Stimulated activated CD4-positive, alpha-beta T cell treated with anti-CD3 and anti-CD28 coated beads, Interleukin-4, amount 100 ng/mL, for 1 hour (primary cell): Measurements from ENCODE around the gene INF2.
A peak's percentile ranks its signal among the peaks of the same experiment; 100 is the strongest.
"Not testable (repeated sequence)": the region's sequence is repeated elsewhere in the genome, so short reads cannot be mapped to it uniquely, and the experiment has no call there.

Experiments
- DNase-seq: peaks from one replicate; pipeline ENCODE4 v3.0.0-alpha.2; 2020

INF2 gene

DNA sequence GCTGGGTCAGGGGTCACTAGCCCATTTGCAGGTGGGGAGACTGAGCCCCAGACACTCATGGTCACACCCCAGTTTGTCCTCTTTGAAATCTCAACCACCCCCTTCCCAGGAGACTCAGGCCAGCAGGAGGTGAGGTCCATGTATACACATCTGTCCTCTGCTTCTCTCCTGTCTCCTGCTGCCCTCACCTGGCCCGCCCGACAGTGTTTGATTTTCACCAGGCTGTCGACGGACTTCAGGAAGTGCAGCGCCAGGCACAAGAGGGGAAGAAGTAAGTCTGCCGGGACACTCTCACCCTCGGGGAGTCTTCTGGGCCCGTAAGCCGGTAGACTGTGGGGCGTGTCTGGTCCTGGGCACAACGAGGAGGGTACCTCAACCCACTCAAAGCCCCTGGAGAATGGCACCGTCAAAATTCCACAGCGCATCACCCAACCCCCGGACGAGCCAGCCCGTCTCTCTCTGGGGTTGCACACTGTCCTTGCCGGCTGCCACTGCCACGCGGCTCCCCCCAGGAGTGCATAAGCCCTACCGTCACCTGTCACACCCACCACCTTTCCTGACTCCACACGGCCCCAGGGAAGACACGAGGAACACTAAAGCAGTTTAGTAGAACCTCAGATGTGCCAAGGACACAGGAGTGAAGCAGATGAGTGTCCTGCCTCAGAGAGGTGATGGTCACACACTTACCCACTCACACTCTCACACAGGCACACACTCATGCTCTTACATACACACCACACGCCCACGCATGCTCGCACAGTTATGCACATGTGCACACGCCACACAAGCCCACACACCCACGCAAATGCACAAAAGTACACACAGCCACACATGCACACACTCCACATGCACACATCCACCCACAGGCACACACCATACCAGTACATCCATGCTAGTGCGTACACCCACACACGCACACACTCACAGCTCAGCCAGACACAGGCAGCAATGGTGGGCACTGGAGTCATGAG is 50.4 kb downstream of the INF2 start:
- DNase-seq, result no peak

- no peak for DNase-seq
Measured at GRCh38 chr14:104741108-104741802, 51.8 kb downstream of the INF2 start.

- DNase-seq, result no peak
Measured at GRCh38 chr14:104741803-104742251, 52.4 kb downstream of the INF2 start.

- DNase-seq, result no peak
Measured at GRCh38 chr14:104742586-104743455, 53.4 kb downstream of the INF2 start.

GRCh38 chr14:104743461-104744380 is 54.3 kb downstream of the INF2 start:
- DNase-seq, result no peak

- DNase-seq, result no peak
Measured at GRCh38 chr14:104744484-104744883, 55.1 kb downstream of the INF2 start.

DNA sequence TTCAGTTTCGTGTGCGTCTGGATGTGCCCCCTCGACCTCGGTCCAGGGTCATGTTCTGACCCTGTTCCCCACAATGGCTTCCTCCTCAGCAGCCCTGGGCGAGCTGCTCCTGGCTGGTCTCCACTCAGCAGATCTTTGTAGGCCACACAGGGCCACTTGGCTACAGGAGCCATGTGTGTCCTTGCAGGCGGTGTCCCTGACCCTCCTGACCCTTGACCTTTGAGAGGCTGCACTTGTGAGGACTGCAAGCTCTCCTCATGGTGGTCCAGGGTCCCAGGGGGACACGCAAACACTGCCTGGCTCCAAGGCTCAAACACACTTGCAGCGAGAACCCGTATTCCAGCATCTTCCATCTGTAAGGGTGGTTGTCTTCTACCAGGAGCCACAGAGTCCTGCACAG is 56.0 kb downstream of the INF2 start:
- DNase-seq, result no peak

DNA sequence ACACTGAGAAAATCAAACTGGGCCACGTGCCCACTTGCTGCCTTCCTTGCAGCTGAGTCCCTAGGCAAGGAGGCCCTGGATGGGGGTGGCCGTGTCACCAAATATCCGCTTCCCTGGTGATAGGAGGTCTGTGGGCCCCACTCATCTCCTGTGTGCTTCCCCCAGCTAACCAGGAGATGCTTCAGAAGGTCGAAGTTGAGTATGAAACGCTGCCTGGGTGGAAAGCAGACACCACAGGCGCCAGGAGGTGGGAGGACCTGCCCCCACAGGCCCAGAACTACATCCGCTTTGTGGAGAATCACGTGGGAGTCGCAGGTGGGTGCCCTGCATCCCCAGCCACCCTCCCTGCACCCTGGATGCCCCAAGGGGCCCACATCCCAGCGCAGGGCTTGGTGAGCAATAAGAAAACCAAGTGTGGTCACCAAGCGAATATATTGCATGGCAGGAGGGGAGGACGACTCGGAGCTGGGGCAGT is 56.7 kb downstream of the INF2 start:
- DNase-seq, result no peak

DNA sequence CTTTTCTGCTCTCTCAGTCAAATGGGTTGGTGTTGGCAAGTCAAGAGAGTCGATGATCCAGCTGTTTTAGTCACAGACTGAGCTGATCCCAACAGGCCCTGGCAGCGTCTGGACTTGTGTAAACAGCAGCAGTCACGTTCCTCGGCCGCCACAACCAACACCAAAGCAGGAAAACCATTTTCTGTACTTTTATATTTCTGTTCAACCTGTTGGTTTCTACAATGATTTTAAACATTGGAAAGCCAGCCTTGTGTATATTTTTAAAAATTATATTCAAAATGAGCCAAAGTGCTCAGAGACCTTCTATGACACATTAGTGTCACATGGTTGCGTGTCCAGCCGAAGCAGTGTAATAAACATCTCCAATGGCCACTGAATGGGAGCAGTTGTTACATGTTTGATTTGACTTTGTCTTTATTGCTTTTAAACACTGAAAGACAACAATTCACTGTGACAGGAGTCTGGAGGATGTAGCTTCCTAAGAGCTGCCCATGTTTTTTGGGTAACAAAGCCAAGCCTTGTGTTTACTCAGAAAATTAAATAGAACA is 57.6 kb downstream of the INF2 start:
- DNase-seq, result no peak

- DNase-seq, result no peak
Measured at GRCh38 chr14:104747876-104748275, 58.5 kb downstream of the INF2 start.

GRCh38 chr14:104749111-104749649 is 59.8 kb downstream of the INF2 start:
- DNase-seq, result no peak

- no peak for DNase-seq
Measured at GRCh38 chr14:104750056-104750752, 60.8 kb downstream of the INF2 start.

- DNase-seq, result not testable (repeated sequence)
Measured at GRCh38 chr14:104750753-104751057, 61.3 kb downstream of the INF2 start.

GRCh38 chr14:104751539-104752422 is 62.4 kb downstream of the INF2 start:
- no peak for DNase-seq

DNA sequence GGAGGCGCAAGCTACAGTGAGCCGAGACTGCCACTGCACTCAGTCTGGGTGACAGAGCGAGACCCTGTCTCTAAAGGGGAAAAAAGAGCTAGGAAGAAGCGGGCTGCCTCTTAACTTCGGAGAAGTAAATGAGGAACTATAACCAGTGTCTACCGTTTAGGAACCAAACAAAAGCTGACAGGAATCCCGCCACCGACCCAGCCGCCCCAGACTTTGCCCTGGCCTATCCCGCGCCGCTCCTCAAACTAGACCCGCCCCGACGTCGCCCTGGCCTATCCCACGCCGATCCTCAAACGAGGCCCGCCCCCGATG is 63.0 kb downstream of the INF2 start:
- DNase-seq, result no peak

DNA sequence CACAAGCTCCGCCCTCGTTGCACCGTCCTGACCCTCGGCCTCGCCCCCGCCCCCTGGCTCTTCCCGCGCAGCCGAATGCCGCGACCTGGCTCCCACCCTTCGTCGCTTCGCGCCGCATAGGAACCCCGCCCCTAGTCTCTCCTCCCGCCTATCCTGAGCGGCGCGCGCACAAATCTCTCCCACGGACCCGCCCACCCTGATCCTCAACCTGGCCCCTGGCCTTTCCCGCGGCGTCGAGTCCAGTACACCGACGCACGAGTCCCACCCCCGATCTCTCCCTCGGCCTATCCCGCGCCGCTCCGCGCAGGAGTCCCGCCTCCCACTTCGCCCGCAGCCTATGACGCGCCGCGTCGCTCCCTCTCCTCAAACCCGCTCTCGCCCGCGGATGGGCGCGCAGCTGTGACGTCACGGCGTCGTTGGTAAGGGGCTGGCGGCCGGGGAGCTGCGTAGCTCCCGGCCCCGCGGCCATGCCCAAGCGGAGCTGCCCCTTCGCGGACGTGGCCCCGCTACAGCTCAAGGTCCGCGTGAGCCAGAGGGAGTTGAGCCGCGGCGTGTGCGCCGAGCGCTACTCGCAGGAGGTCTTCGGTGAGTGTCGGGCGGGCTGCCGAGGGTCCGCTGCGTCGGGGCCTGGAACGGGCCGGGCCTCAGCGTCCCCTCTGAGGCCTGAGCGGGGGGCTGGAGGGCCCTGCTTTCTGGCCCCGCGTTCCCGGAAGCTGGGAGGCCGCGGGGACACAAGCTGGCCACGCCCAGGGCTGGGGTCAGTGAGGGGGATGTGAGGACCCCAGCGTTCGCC is 63.5 kb downstream of the INF2 start, which contains the start of gene SIVA1:
SIVA1 (plus strand) TSS at position 413 of the 793 bp plus-strand sequence; CDS start at position 468, 55 bp downstream.
- DNase-seq, result peak; percentile 100

DNA sequence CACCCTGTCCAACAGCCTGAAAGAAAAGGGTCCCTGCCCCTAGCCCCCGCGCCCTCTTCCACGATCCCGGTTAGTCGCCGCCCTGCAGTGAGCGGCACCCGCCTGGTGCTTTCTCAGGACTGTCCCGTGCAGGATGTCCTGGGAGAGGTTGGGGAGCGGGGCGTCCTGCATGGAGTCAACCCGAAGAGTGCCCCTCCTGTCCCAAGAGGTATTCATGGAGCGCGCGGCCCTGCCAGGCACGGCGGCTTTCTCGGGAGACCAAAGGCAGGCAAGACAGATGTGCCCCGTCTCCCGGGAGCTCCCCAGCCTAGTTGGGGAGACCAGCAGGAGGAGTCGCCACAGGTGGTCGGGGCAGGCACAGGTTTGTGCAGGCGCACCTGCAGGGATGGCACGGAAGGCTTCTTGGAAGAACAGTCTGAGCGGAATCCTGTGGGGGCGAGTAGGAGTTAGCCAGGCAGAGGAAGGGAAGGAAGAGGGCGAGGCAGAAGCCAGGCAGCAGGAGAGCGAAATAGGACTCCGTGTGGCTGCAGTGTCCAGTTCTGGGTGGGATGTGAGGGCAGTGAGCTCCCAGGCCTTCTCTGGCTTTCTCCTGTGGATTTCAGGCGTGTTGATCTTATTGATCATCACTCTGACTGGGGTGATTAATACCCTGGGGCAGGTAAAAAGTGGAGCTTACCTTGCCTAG is 64.3 kb downstream of the INF2 start:
- DNase-seq, result no peak

DNA sequence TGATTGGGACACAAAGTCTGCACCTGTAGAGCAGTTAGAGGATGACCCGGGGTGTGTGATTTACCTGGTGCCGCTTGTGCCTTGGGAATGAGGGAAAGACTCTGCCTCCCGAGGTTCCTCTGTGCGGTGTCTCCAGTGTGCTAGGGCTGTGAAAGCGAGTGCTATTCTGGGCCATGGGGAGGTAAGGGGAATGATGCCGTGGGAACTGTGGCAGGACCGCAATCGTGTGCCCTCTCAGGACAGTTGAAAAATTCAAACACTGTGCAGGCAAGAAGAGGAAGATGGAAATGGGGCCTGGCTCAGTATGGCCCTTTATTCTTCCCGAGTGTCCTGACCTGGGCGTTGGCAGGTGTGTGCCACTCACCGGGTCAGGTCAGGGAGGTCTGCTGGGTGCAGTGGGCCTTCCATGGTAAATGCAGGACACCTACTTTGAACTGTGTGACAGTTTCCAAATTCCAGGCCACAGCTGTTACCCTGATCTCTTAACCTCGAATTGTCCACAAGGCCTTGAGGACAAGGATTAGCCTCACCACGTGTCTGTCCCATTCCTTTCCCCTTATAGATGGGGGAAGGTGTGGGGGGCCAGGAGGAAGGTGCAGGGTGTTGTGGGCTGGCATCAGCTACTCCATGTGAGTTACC is 64.9 kb downstream of the INF2 start:
- DNase-seq, result no peak
